Ecto neural progenitor cell (in vitro differentiated cells): Measurements from ENCODE around the gene PIK3C2B.
A peak's percentile ranks its signal among the peaks of the same experiment; 100 is the strongest.

Experiments used
- DNase-seq: peaks from one replicate; pipeline ENCODE4 v3.0.0-alpha.2; 2018; ENCODE audit warnings: low spot score

Gene PIK3C2B

GRCh38 chr1:204461331-204462228 lies 33.0 kb downstream of the PIK3C2B start:
- DNase-seq = no peak

- DNase-seq = no peak
Observed at GRCh38 chr1:204460346-204460745, 34.3 kb downstream of the PIK3C2B start.

- DNase-seq = no peak
Observed at GRCh38 chr1:204459706-204460105, 34.9 kb downstream of the PIK3C2B start.

GRCh38 chr1:204457666-204458065 lies 36.9 kb downstream of the PIK3C2B start:
- DNase-seq = no peak

GRCh38 chr1:204456826-204457442 lies 37.7 kb downstream of the PIK3C2B start:
- no peak for DNase-seq

- DNase-seq = no peak
Observed at GRCh38 chr1:204455831-204456145, 38.8 kb downstream of the PIK3C2B start.

GRCh38 chr1:204455063-204455830 lies 39.4 kb downstream of the PIK3C2B start:
- peak; percentile 88 for DNase-seq

- DNase-seq = no peak
Observed at GRCh38 chr1:204454476-204454875, 40.1 kb downstream of the PIK3C2B start.

GRCh38 chr1:204453141-204453772 lies 41.3 kb downstream of the PIK3C2B start:
- DNase-seq = no peak

GRCh38 chr1:204451352-204452124 lies 43.1 kb downstream of the PIK3C2B start:
- DNase-seq = no peak

GRCh38 chr1:204450461-204451257 lies 43.9 kb downstream of the PIK3C2B start:
- DNase-seq = no peak

- no peak for DNase-seq
Observed at GRCh38 chr1:204449678-204450280, 44.8 kb downstream of the PIK3C2B start.

GRCh38 chr1:204448991-204449677 lies 45.5 kb downstream of the PIK3C2B start:
- DNase-seq = no peak

GRCh38 chr1:204448344-204448964 lies 46.2 kb downstream of the PIK3C2B start:
- no peak for DNase-seq

GRCh38 chr1:204447736-204448135 lies 46.9 kb downstream of the PIK3C2B start:
- no peak for DNase-seq

- no peak for DNase-seq
Observed at GRCh38 chr1:204447190-204447589, 47.4 kb downstream of the PIK3C2B start.

- peak; percentile 82 for DNase-seq
Observed at GRCh38 chr1:204446413-204447111, 48.0 kb downstream of the PIK3C2B start.

GRCh38 chr1:204445860-204446412 lies 48.7 kb downstream of the PIK3C2B start:
- peak; percentile 81 for DNase-seq
